Measurements from ENCODE around the gene FOXN4.

DNA sequence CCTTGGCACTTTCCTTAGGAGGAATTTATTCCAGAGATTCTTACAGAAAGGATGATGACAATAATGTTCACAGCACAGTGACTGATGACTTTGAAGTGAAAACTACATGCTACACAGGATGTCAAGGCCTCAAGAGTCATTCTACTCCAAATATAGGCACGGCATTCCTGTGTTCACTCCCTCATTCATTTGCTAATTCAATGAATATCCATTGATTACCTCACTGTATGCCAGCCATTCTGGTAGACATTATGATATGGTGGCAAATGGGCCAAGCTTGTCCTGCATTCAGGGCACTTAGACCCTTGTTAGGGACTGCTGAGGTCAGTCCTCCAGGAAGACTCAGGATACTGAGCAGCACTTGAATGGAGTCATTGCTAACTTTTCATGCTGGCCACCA lies 48.0 kb downstream of the FOXN4 start:
- TF ChIP-seq, protein P1, sequence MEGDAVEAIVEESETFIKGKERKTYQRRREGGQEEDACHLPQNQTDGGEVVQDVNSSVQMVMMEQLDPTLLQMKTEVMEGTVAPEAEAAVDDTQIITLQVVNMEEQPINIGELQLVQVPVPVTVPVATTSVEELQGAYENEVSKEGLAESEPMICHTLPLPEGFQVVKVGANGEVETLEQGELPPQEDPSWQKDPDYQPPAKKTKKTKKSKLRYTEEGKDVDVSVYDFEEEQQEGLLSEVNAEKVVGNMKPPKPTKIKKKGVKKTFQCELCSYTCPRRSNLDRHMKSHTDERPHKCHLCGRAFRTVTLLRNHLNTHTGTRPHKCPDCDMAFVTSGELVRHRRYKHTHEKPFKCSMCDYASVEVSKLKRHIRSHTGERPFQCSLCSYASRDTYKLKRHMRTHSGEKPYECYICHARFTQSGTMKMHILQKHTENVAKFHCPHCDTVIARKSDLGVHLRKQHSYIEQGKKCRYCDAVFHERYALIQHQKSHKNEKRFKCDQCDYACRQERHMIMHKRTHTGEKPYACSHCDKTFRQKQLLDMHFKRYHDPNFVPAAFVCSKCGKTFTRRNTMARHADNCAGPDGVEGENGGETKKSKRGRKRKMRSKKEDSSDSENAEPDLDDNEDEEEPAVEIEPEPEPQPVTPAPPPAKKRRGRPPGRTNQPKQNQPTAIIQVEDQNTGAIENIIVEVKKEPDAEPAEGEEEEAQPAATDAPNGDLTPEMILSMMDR (IDR thresholded peaks at IDR 0.05; ENCODE audit: low read length): no peak
- no peak for TF ChIP-seq EZH2 (IDR thresholded peaks at IDR 0.05; ENCODE audit: borderline replicate concordance, low read length)

Data from OCI-LY1 (cell line).